BE2C (cell line): ENCODE results near the gene ZNF655.
A peak's percentile ranks its signal among the peaks of the same experiment; 100 is the strongest.
"Not testable (repeated sequence)": the region's sequence is repeated elsewhere in the genome, so short reads cannot be mapped to it uniquely, and the experiment has no call there.

ENCODE experiments used
- DNase-seq: peaks from one replicate; pipeline ENCODE4 v3.0.0-alpha.2; 2020
- H3K27me3 ChIP-seq: fragments of 250-450 bp; sonication (Bioruptor Pico); 2 replicates; pipeline ENCODE4 v1.5.1; 2020; ENCODE audit warnings: mild to moderate bottlenecking
- H3K36me3 ChIP-seq: fragments of 250-450 bp; sonication (Bioruptor Pico); 2 replicates; pipeline ENCODE4 v1.5.1; 2020; ENCODE audit warnings: mild to moderate bottlenecking
- H3K4me1 ChIP-seq: fragments of 250-450 bp; sonication (Bioruptor Pico); 2 replicates; pipeline ENCODE4 v1.5.1; 2020
- H3K4me3 ChIP-seq: 2 replicates; pipeline ENCODE4 v1.5.1; 2011; ENCODE audit warnings: low read depth, low read length
- H3K9me3 ChIP-seq: fragments of 250-450 bp; sonication (Bioruptor Pico); 2 replicates; pipeline ENCODE4 v1.5.1; 2020
- TF ChIP-seq, protein P1 (sequence below): IDR thresholded peaks from 2 replicates; pipeline ENCODE4 v1.5.1; 2012; ENCODE audit warnings: mild to moderate bottlenecking, low read depth, low read length

Gene ZNF655

GRCh38 chr7:99571768-99572167 is 13.3 kb downstream of the ZNF655 start:
- H3K4me3 ChIP-seq = no peak overlapping the region
- H3K36me3 ChIP-seq = peaks cover 37% of the 10 kb centered on the region
- no peaks in the 10 kb centered on the region for H3K4me1 ChIP-seq
- H3K9me3 ChIP-seq = no peaks in the 10 kb centered on the region
- H3K27me3 ChIP-seq = no peaks in the 10 kb centered on the region
- no peak for DNase-seq
- TF ChIP-seq, protein P1, sequence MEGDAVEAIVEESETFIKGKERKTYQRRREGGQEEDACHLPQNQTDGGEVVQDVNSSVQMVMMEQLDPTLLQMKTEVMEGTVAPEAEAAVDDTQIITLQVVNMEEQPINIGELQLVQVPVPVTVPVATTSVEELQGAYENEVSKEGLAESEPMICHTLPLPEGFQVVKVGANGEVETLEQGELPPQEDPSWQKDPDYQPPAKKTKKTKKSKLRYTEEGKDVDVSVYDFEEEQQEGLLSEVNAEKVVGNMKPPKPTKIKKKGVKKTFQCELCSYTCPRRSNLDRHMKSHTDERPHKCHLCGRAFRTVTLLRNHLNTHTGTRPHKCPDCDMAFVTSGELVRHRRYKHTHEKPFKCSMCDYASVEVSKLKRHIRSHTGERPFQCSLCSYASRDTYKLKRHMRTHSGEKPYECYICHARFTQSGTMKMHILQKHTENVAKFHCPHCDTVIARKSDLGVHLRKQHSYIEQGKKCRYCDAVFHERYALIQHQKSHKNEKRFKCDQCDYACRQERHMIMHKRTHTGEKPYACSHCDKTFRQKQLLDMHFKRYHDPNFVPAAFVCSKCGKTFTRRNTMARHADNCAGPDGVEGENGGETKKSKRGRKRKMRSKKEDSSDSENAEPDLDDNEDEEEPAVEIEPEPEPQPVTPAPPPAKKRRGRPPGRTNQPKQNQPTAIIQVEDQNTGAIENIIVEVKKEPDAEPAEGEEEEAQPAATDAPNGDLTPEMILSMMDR = no peak

DNA sequence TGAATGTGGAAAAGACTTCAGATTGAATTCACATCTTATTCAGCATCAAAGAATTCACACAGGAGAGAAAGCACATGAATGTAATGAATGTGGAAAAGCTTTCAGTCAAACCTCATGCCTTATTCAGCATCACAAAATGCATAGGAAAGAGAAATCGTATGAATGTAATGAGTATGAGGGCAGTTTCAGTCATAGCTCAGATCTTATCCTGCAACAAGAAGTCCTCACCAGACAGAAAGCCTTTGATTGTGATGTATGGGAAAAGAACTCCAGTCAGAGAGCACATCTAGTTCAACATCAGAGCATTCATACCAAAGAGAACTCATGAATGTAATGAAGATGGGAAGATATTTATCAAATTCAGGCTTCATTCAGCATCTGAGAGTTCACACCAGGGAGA is 14.8 kb downstream of the ZNF655 start:
- Histone ChIP-seq H3K36me3 (peaks cover 37% of the 10 kb centered on the region), H3K4me3 (no peak overlapping the region), H3K4me1 (no peaks in the 10 kb centered on the region), H3K27me3 (no peaks in the 10 kb centered on the region), H3K9me3 (no peaks in the 10 kb centered on the region)
- TF ChIP-seq, protein P1 = no peak
- no peak for DNase-seq

- TF ChIP-seq, protein P1 = no peak
- peaks cover 3% of the 10 kb centered on the region; the same call in 1 of the 2 replicates for H3K4me1 ChIP-seq
- no peaks in the 10 kb centered on the region for H3K9me3 ChIP-seq
- no peaks in the 10 kb centered on the region for H3K27me3 ChIP-seq
- peaks cover 25% of the 10 kb centered on the region for H3K36me3 ChIP-seq
- no peak overlapping the region for H3K4me3 ChIP-seq
- DNase-seq = no peak
Measured at GRCh38 chr7:99576251-99576650, 17.8 kb downstream of the ZNF655 start.

GRCh38 chr7:99579281-99579955 is 21.0 kb downstream of the ZNF655 start:
- Histone ChIP-seq H3K27me3 (no peaks in the 10 kb centered on the region), H3K4me3 (peak overlapping the region; percentile 76), H3K9me3 (no peaks in the 10 kb centered on the region), H3K4me1 (peaks cover 3% of the 10 kb centered on the region; the same call in 1 of the 2 replicates), H3K36me3 (no peaks in the 10 kb centered on the region)
- TF ChIP-seq, protein P1 = no peak
- no peak for DNase-seq

- TF ChIP-seq, protein P1 = peak; percentile 61
- H3K4me3 ChIP-seq = peak overlapping the region; percentile 76
- no peaks in the 10 kb centered on the region for H3K27me3 ChIP-seq
- no peaks in the 10 kb centered on the region for H3K9me3 ChIP-seq
- DNase-seq = peak; percentile 81
- peaks cover 3% of the 10 kb centered on the region; the same call in 1 of the 2 replicates for H3K4me1 ChIP-seq
- H3K36me3 ChIP-seq = no peaks in the 10 kb centered on the region
Measured at GRCh38 chr7:99579956-99580777, 21.7 kb downstream of the ZNF655 start.

DNA sequence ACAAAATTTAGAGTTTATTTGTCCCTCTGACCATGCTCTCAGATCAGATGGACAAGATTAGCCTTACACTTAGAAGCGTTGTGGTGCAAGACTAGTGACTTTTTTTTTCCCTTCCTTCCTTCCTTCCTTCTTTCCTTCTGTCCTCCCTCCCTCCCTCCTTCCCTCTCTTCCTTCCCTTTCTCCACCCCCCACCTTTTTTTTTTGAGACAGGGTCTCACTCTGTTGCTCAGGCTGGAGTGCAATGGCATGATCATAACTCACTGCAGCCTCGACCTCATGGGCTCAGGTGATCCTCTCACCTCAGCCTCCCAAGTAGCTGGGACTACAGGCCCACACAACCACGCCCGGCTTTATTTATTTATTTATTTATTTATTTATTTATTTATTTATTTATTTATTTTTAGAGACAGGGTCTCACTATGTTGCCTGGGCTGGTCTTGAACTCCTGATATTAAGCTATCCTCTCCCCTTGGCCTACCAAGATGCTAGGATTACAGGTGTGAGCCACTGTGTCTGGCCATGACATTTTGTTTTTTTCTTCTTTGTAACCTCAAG is 22.4 kb downstream of the ZNF655 start:
- not testable (repeated sequence) for H3K36me3 ChIP-seq, H3K4me1 ChIP-seq, H3K27me3 ChIP-seq, H3K9me3 ChIP-seq, DNase-seq
- peak overlapping the region; percentile 76 for H3K4me3 ChIP-seq
